NCI-H510A treated with DMSO at 0.1 percent for 48 hours (cell line): ENCODE results near the gene SRM.
"Not testable (repeated sequence)": the region's sequence is repeated elsewhere in the genome, so short reads cannot be mapped to it uniquely, and the experiment has no call there.

Experiments used
- DNase-seq: peaks from one replicate; lab custom pipeline; 2025; lab: John Stamatoyannopoulos, UW

SRM gene

GRCh38 chr1:11064942-11065341 is 5.1 kb upstream of the SRM start:
- DNase-seq: no peak

- peak; percentile 55 for DNase-seq
Measured at GRCh38 chr1:11063937-11064537, 4.2 kb upstream of the SRM start.

- DNase-seq: no peak
Measured at GRCh38 chr1:11062965-11063401, 3.2 kb upstream of the SRM start.

- no peak for DNase-seq
Measured at GRCh38 chr1:11061652-11062365, 2.0 kb upstream of the SRM start.

GRCh38 chr1:11059155-11059967 is 457 bp downstream of the SRM start:
- DNase-seq: peak; percentile 88

- peak; percentile 87 for DNase-seq
Measured at GRCh38 chr1:11058595-11059154, 1.1 kb downstream of the SRM start.

- no peak for DNase-seq
Measured at GRCh38 chr1:11058026-11058425, 1.8 kb downstream of the SRM start.

GRCh38 chr1:11057477-11057876 is 2.3 kb downstream of the SRM start:
- no peak for DNase-seq

- DNase-seq: no peak
Measured at GRCh38 chr1:11056504-11056903, 3.3 kb downstream of the SRM start.

- DNase-seq: no peak
Measured at GRCh38 chr1:11055676-11056075, 4.1 kb downstream of the SRM start.

- no peak for DNase-seq
Measured at GRCh38 chr1:11054666-11055065, 5.2 kb downstream of the SRM start.

GRCh38 chr1:11054181-11054580 is 5.6 kb downstream of the SRM start:
- no peak for DNase-seq

GRCh38 chr1:11053758-11054137 is 6.1 kb downstream of the SRM start:
- DNase-seq: no peak

GRCh38 chr1:11052839-11053757 is 6.7 kb downstream of the SRM start:
- DNase-seq: peak; percentile 90

- no peak for DNase-seq
Measured at GRCh38 chr1:11051781-11052511, 7.9 kb downstream of the SRM start.

GRCh38 chr1:11051121-11051520 is 8.7 kb downstream of the SRM start:
- DNase-seq: not testable (repeated sequence)

- DNase-seq: no peak
Measured at GRCh38 chr1:11046625-11047365, 13.0 kb downstream of the SRM start, which contains the start of gene MASP2. Gene MASP2, minus strand, starts transcription at chr1:11047239. Its CDS starts 32 bp downstream, at chr1:11047207.

- DNase-seq: no peak
Measured at GRCh38 chr1:11046270-11046566, 13.6 kb downstream of the SRM start.

GRCh38 chr1:11045428-11046269 is 14.2 kb downstream of the SRM start:
- peak; percentile 86 for DNase-seq
